Measurements from ENCODE around the gene GPR6.

GPR6 gene

DNA sequence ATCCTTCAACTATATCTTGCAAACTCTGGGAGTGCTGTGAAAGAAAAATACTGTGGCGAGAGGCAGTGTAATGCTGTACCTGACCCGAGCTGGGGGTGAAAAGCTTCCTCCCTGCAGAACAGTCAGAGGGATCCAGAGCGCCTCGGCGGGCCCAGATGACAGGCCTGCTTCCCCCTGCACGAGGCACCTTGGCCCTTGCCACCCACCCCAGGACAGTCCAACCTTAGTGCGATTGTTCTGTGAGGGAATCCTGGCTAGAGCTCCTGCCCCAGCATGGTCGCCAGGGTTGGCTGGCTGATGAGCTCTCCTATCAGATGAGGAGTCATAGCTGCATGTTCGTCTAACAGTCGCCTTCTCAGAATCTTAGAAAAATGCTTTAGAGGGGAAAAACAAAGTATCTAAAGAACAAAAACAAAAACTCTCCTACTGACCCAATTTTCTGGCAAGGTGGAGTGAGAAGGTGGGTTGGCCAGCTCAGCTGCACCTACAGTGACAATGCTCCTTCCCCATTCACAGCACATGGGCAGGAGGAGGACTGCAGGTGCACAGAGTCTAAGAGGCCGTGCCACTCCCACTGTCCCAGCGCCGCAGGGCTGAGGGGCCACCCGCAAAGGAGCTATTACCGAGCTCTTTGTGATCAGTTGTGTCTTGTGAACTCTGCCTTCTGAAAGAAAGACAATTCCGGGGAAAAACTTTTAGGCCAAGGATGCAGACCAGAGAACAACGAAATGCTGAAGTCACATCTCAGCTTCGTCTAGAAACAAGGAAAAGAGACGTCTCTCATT, 28.6 kb upstream of the GPR6 start:
- H3K9me3 Mint-ChIP-seq = peaks cover 1% of the 10 kb centered on the region
- H3K36me3 Mint-ChIP-seq (ENCODE audit: low read depth) = no peaks in the 10 kb centered on the region
- no peak overlapping the region for H3K27ac Mint-ChIP-seq
- no peak overlapping the region for H3K4me3 Mint-ChIP-seq
- no peak for DNase-seq
- TF ChIP-seq, protein P1, sequence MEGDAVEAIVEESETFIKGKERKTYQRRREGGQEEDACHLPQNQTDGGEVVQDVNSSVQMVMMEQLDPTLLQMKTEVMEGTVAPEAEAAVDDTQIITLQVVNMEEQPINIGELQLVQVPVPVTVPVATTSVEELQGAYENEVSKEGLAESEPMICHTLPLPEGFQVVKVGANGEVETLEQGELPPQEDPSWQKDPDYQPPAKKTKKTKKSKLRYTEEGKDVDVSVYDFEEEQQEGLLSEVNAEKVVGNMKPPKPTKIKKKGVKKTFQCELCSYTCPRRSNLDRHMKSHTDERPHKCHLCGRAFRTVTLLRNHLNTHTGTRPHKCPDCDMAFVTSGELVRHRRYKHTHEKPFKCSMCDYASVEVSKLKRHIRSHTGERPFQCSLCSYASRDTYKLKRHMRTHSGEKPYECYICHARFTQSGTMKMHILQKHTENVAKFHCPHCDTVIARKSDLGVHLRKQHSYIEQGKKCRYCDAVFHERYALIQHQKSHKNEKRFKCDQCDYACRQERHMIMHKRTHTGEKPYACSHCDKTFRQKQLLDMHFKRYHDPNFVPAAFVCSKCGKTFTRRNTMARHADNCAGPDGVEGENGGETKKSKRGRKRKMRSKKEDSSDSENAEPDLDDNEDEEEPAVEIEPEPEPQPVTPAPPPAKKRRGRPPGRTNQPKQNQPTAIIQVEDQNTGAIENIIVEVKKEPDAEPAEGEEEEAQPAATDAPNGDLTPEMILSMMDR (IDR thresholded peaks at IDR 0.05) = no peak
- H3K27me3 Mint-ChIP-seq (ENCODE audit: low read depth, poor library complexity) = peaks cover 13% of the 10 kb centered on the region
- no peaks in the 10 kb centered on the region for H3K4me1 Mint-ChIP-seq

DNA sequence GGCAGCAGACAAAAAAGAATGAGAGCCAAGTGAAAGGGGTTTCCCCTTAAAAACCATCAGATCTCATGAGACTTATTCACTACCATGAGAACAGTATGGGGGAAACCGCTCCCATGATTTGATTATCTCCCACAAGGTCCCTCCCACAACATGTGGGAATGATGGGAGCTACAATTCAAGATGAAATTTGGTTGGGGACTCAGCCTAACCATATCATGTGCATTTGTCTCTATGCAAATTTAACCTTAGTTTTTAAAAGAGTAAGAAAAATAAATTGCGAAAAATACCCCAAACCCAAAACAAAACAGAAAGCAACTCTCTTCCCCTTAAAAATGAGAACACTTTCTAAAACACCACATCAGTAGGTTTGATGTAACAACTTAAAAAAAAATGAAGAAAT, 22.6 kb upstream of the GPR6 start:
- no peak overlapping the region for H3K27ac Mint-ChIP-seq
- TF ChIP-seq, protein P1 (IDR thresholded peaks at IDR 0.05) = no peak
- H3K27me3 Mint-ChIP-seq (ENCODE audit: low read depth, poor library complexity) = peaks cover 14% of the 10 kb centered on the region
- H3K4me3 Mint-ChIP-seq = no peak overlapping the region
- H3K4me1 Mint-ChIP-seq = no peaks in the 10 kb centered on the region
- no peaks in the 10 kb centered on the region for H3K36me3 Mint-ChIP-seq (ENCODE audit: low read depth)
- H3K9me3 Mint-ChIP-seq = peaks cover 8% of the 10 kb centered on the region
- DNase-seq = no peak

DNA sequence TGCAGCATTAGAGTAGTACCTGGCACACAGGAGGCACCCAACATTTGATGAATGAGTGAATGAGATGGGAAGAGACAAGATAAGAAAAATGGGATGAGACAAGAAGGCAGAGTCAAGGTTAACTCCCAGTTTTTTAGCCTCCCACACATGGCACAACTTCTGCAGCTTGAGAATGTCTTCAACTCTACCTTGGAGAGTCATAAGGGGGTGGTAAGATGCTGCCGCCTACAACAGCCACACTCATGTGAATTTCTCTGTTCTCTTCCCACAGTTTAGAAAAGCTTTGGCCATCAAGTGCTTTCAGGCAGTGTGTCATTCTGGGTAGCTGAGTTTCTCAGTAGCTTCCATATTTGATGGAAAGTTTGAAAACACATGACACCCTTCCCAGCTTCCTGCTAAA, 19.5 kb upstream of the GPR6 start:
- TF ChIP-seq, protein P1 (IDR thresholded peaks at IDR 0.05) = no peak
- Mint-ChIP-seq H3K4me1 (no peaks in the 10 kb centered on the region), H3K27me3 (ENCODE audit: low read depth, poor library complexity) (peaks cover 12% of the 10 kb centered on the region), H3K9me3 (peaks cover 8% of the 10 kb centered on the region), H3K4me3 (no peak overlapping the region), H3K27ac (no peak overlapping the region), H3K36me3 (ENCODE audit: low read depth) (no peaks in the 10 kb centered on the region)
- DNase-seq = no peak

DNA sequence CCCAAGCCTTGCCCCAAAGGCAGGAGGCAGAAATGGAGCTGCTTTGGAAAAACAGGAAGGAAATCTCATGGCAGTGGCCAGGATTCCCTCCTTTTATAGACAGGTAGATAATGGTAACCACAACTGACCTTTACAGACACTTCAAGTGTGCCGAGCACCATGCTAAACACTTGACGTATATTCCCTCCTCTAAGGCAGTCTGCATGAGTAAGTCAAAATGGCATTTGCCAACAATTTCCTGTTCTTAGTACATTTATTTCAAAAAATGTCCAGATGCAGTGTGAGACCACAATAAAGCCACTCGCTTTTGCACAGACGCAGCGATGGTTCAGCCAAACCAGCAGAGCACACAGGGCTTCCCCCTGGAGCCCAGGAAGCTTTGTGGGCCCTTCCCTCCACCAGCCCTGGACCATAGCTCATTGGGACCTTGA, 16.5 kb upstream of the GPR6 start:
- no peaks in the 10 kb centered on the region for H3K4me1 Mint-ChIP-seq
- no peak for DNase-seq
- no peaks in the 10 kb centered on the region for H3K9me3 Mint-ChIP-seq
- peaks cover 12% of the 10 kb centered on the region for H3K27me3 Mint-ChIP-seq (ENCODE audit: low read depth, poor library complexity)
- no peak overlapping the region for H3K27ac Mint-ChIP-seq
- TF ChIP-seq, protein P1 (IDR thresholded peaks at IDR 0.05) = no peak
- no peaks in the 10 kb centered on the region for H3K36me3 Mint-ChIP-seq (ENCODE audit: low read depth)
- no peak overlapping the region for H3K4me3 Mint-ChIP-seq

DNA sequence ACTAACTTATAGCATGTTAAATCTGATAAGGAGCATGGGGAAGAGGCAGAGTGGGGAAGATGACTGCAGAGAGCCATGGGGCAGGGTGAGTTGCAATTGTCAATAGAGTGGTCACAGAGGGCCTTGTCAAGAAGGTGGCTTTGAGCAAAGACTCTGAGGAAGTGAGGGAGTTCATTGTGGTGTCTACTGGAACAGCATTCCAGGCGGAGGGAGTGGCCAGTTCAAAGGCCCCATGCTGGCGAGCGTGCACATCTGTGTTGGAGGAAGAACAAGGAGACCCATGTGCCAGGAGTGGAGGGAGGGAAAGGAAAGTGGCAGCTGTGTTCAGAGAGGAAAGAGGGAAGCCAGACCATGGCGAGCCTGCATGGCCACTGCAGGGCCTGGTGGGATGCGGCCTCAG, 15.8 kb upstream of the GPR6 start:
- no peak for DNase-seq
- Mint-ChIP-seq H3K36me3 (ENCODE audit: low read depth) (no peaks in the 10 kb centered on the region), H3K27ac (no peak overlapping the region), H3K9me3 (no peaks in the 10 kb centered on the region), H3K4me3 (no peak overlapping the region), H3K27me3 (ENCODE audit: low read depth, poor library complexity) (peaks cover 12% of the 10 kb centered on the region), H3K4me1 (no peaks in the 10 kb centered on the region)
- TF ChIP-seq, protein P1 (IDR thresholded peaks at IDR 0.05) = no peak

DNA sequence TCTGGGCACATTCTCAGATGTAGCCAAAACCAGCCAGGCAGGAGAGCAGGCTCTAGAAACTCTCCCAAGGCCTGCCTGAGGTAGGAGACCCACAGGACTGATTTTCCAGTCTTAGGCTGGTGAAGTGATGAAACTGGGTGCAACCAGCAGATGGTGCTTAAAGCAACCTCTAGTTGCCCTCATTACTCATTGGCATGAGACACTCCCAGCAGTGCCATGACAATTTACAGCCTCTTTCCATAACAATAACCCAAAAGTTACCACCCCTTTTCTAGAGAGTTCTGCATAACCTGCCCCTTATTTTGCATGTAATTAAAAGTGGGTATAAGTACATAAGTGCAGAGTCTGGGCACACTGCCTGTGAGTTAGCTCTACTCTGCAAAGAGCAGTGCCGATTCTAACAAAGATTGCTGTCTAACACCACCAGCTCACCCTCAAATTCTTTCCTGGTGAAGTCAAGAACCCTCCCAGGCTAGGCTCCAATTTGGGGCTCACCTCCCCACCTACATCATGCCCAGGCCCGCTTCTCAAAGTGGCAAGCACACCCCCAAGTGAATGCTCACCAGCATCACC, 14.4 kb upstream of the GPR6 start:
- Mint-ChIP-seq H3K4me1 (no peaks in the 10 kb centered on the region), H3K36me3 (ENCODE audit: low read depth) (no peaks in the 10 kb centered on the region), H3K4me3 (no peak overlapping the region), H3K9me3 (no peaks in the 10 kb centered on the region), H3K27me3 (ENCODE audit: low read depth, poor library complexity) (peaks cover 12% of the 10 kb centered on the region), H3K27ac (no peak overlapping the region)
- TF ChIP-seq, protein P1 (IDR thresholded peaks at IDR 0.05) = no peak
- no peak for DNase-seq
